PC-9 (cell line): ENCODE measurements around the gene MDH2. TPM values are rescaled to one million over a fixed set of nuclear protein-coding genes. Genes with fewer than 3 reads are reported as not detected.
A peak's percentile ranks its signal among the peaks of the same experiment; 100 is the strongest.

ENCODE experiments used
- BruUV-seq: library from RNA; stranded (reverse); fragments of 400-500 nt; replicated peaks from 2 replicates; lab custom pipeline; 2021; lab: Mats Ljungman, UMichigan
- CTCF ChIA-PET: fragments of 300-600 bp; sonication (Branson Sonifier 250); formaldehyde crosslinking; loops from one replicate; lab custom pipeline; 2022; ENCODE audit warnings: antibody characterized with exemption; lab: Charles Lee
- POLR2A ChIA-PET: fragments of 300-600 bp; sonication (Branson Sonifier 250); formaldehyde crosslinking; loops from one replicate; lab custom pipeline; 2022; ENCODE audit warnings: antibody characterized with exemption; ENCODE audit not compliant: unreplicated experiment; lab: Charles Lee
- DNase-seq, 2 experiments: peaks; one replicate each; pipeline versions ENCODE4 v3.0.0 to v3.0.0-alpha.2; 2015 to 2022; ENCODE audit warnings: mixed read lengths in 1 of 2
- H2AFZ ChIP-seq: fragments of 200-600 bp; sonication (generic); 2 replicates; pipeline ENCODE4 v1.8.1; 2017; ENCODE audit warnings: antibody characterized with exemption
- H3F3A ChIP-seq: fragments of 200-600 bp; sonication (generic); 2 replicates; pipeline ENCODE4 v1.8.1; 2017; ENCODE audit warnings: antibody characterized with exemption, mild to moderate bottlenecking, low read depth; ENCODE audit not compliant: insufficient read depth
- H3K27ac ChIP-seq: fragments of 200-600 bp; sonication (generic); 2 replicates; pipeline ENCODE4 v1.6.1; 2016; ENCODE audit warnings: mixed run types
- H3K27me3 ChIP-seq: fragments of 200-600 bp; sonication (generic); 2 replicates; pipeline ENCODE4 v1.6.1; 2016; ENCODE audit warnings: low read depth, mixed run types; ENCODE audit not compliant: insufficient read depth
- H3K36me3 ChIP-seq: fragments of 200-600 bp; sonication (generic); 2 replicates; pipeline ENCODE4 v1.6.1; 2016; ENCODE audit warnings: low read depth, mixed run types
- H3K4me1 ChIP-seq: fragments of 200-600 bp; sonication (generic); replicated peaks from 2 replicates; pipeline ENCODE4 v1.6.1; 2016; ENCODE audit warnings: mixed run types; ENCODE audit not compliant: insufficient read depth
- H3K4me2 ChIP-seq: fragments of 200-600 bp; sonication (generic); 2 replicates; pipeline ENCODE4 v1.6.1; 2017; ENCODE audit warnings: mixed run types
- H3K4me3 ChIP-seq: fragments of 200-600 bp; sonication (generic); 2 replicates; pipeline ENCODE4 v1.6.1; 2016; ENCODE audit warnings: mixed run types
- H3K79me2 ChIP-seq: fragments of 200-600 bp; sonication (generic); 2 replicates; pipeline ENCODE4 v1.6.1; 2017; ENCODE audit warnings: low read depth, mixed run types
- H3K9me2 ChIP-seq: fragments of 200-600 bp; sonication (generic); 2 replicates; pipeline ENCODE4 v1.8.1; 2017; ENCODE audit warnings: mild to moderate bottlenecking; ENCODE audit not compliant: insufficient read depth
- H3K9me3 ChIP-seq: fragments of 200-600 bp; sonication (generic); 2 replicates; pipeline ENCODE4 v1.8.1; 2016; ENCODE audit warnings: low read depth; ENCODE audit not compliant: insufficient read depth
- H4K20me1 ChIP-seq: fragments of 200-600 bp; sonication (generic); 2 replicates; pipeline ENCODE4 v1.8.1; 2017; ENCODE audit not compliant: insufficient read depth
- EZH2 ChIP-seq: fragments of 200-600 bp; sonication (generic); IDR thresholded peaks from 2 replicates; pipeline ENCODE4 v1.8.0; 2017; ENCODE audit warnings: antibody characterized with exemption, low read depth
- intact Hi-C: fragments of 100-400 bp; cut with micrococcal nuclease; formaldehyde crosslinking; loops from one replicate; pipeline ENCODE4 v1.10.0; 2022; ENCODE audit not compliant: unreplicated experiment
- total RNA-seq: library from RNA; stranded (reverse); gene quantifications from 2 replicates; pipeline ENCODE4 v1.2.3, GENCODE V29; 2021
- TF ChIP-seq, protein P1 (sequence below): fragments of 200-600 bp; sonication (generic); conservative IDR thresholded peaks from 2 replicates; pipeline ENCODE4 v1.6.1; 2017; ENCODE audit warnings: mixed run types, antibody characterized with exemption, mild to moderate bottlenecking, moderate library complexity

The MDH2 gene
- total RNA-seq, 1 experiment from 2014 or later, result 328 TPM

DNA sequence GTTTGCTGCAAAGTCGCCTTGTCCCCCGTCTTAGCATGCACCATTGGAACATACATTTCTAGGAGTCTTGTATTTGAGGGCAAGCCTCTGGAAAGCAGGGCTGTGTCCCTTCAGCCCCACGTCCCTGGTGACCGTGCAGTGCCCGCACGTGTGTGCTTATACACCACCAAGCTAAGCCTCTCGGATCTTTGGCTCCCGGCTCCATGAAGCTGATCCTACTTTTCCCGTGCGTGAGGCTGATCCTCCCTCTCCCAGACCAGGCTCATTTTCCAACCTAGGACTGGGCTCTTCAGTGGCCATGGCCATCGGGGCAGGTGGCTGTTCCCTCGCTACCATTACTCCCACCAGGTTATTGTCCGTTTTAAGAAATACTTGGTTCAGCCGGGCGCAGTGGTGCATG, 14.3 kb downstream of the MDH2 start:
- Histone ChIP-seq H3K4me1 (no peaks in the 10 kb centered on the region), H4K20me1 (peaks cover under 1% of the 10 kb centered on the region; the same call in 1 of the 2 replicates), H3F3A (peaks cover 11% of the 10 kb centered on the region; the same call in 1 of the 2 replicates), H3K4me2 (no peak overlapping the region), H3K27ac (no peak overlapping the region), H3K9me2 (no peaks in the 10 kb centered on the region), H3K36me3 (peaks cover 20% of the 10 kb centered on the region; the same call in 1 of the 2 replicates), H3K27me3 (no peaks in the 10 kb centered on the region), H3K79me2 (peaks cover 1% of the 10 kb centered on the region; the same call in 1 of the 2 replicates), H3K9me3 (no peaks in the 10 kb centered on the region), H3K4me3 (no peak overlapping the region), H2AFZ (no peak overlapping the region)
- no peak for TF ChIP-seq EZH2
- TF ChIP-seq, protein P1, sequence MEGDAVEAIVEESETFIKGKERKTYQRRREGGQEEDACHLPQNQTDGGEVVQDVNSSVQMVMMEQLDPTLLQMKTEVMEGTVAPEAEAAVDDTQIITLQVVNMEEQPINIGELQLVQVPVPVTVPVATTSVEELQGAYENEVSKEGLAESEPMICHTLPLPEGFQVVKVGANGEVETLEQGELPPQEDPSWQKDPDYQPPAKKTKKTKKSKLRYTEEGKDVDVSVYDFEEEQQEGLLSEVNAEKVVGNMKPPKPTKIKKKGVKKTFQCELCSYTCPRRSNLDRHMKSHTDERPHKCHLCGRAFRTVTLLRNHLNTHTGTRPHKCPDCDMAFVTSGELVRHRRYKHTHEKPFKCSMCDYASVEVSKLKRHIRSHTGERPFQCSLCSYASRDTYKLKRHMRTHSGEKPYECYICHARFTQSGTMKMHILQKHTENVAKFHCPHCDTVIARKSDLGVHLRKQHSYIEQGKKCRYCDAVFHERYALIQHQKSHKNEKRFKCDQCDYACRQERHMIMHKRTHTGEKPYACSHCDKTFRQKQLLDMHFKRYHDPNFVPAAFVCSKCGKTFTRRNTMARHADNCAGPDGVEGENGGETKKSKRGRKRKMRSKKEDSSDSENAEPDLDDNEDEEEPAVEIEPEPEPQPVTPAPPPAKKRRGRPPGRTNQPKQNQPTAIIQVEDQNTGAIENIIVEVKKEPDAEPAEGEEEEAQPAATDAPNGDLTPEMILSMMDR, result no peak
- intact Hi-C loops, result no loop called here
- no peak for DNase-seq
- no TSS peak for BruUV-seq
- CTCF ChIA-PET, result interaction anchor here (0.5 kb wide), 1 partner anchor 98 kb away, joined by 15 read pairs; no protein-coding TSS in a partner anchor
- POLR2A ChIA-PET, result no interaction called here

DNA sequence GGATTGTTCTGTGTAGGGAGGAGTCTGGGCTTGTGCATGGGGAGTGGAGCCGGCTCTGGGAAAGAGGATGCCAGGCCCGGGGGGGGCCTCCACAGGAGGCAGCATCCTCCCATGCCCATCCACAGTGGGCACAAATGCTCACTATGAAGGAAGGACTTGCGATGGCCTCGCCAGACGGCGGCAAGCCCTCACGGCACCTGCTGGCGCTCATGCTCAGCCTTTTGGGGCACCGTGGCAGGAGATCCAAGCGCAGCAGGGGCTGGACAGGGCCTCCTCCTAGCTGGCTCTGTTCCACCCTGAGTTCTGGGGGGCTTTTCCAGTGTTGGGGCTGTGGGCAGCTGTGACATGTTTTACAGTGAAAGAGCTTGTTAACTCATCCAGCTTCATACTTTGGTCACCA, 15.2 kb downstream of the MDH2 start:
- ChIA-PET CTCF (no interaction called here), POLR2A (no interaction called here)
- no peak overlapping the region for H3K4me3 ChIP-seq
- peaks cover 14% of the 10 kb centered on the region; the same call in 1 of the 2 replicates for H3F3A ChIP-seq
- H3K36me3 ChIP-seq, result peaks cover 12% of the 10 kb centered on the region; the same call in 1 of the 2 replicates
- intact Hi-C loops, result no loop called here
- H3K4me1 ChIP-seq, result no peaks in the 10 kb centered on the region
- no peak overlapping the region for H2AFZ ChIP-seq
- no peak overlapping the region for H3K4me2 ChIP-seq
- H3K27me3 ChIP-seq, result no peaks in the 10 kb centered on the region
- no peaks in the 10 kb centered on the region for H3K9me2 ChIP-seq
- no peak overlapping the region for H3K27ac ChIP-seq
- no peaks in the 10 kb centered on the region for H3K9me3 ChIP-seq
- no peak for DNase-seq
- H3K79me2 ChIP-seq, result no peaks in the 10 kb centered on the region
- no peaks in the 10 kb centered on the region for H4K20me1 ChIP-seq
- TF ChIP-seq, protein P1, result no peak
- TF ChIP-seq EZH2, result no peak
- BruUV-seq, result no TSS peak

GRCh38 chr7:76063525-76063924, 15.6 kb downstream of the MDH2 start:
- H3K36me3 ChIP-seq, result 0 out of 2 replicates have a peak, but pooled peaks cover 9% of the 10 kb centered on the region

More at GRCh38 chr7:76063525-76063924, 15.6 kb downstream of the MDH2 start:
- Histone ChIP-seq H4K20me1 (no peaks in the 10 kb centered on the region), H3K27me3 (no peaks in the 10 kb centered on the region), H3K4me3 (no peak overlapping the region), H3F3A (peaks cover 17% of the 10 kb centered on the region), H3K4me2 (no peak overlapping the region), H3K79me2 (no peaks in the 10 kb centered on the region), H2AFZ (no peak overlapping the region), H3K4me1 (no peaks in the 10 kb centered on the region), H3K27ac (no peak overlapping the region), H3K9me2 (no peaks in the 10 kb centered on the region), H3K9me3 (no peaks in the 10 kb centered on the region)
- ChIA-PET POLR2A (no interaction called here), CTCF (no interaction called here)
- peak in 1 of 2 experiments; percentile 40 for DNase-seq
- BruUV-seq, result no TSS peak
- TF ChIP-seq EZH2, result no peak
- TF ChIP-seq, protein P1, result no peak
- intact Hi-C loops, result no loop called here
